ENCODE data around the gene RAB28.

The RAB28 gene

GRCh38 chr4:13504374-13504773 lies 20.2 kb upstream of the RAB28 start:
- DNase-seq, result no peak

DNA sequence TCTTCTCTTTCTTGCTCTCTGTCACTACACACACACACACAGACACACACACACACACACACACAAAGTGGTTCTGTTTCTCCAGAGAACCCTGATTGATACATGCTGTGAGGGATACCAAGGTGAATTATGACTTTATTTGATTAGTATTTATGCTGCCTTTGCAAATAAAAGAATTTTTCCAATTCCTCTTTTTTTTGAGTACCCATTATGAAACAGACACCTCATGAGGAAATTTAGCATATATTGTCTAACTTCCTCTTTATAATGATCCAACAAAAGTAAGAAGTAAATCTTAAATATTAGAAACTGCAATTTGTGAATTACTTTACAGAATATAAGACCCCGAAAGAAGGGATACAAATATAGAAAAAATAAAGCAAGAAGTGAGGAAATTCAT lies 14.3 kb upstream of the RAB28 start:
- no peak for DNase-seq

DNA sequence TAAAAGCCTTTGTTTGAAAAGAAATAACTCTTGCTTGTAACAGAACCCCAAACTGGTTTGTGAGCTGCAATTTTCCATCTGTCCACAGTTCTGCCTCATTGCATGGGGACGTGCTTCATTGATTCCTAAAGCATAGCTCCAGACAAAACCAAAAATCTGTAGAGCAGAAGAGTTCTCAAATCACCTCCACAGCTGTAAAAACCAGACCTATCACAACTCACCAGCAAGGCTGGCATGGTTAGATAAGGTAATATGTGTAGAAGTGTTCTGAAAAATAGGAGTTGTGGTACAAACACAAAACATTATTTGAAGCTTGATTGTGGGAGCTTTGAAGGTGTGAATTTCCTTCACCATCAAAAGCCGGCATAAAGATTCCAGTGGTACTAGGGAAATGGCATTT lies 12.5 kb upstream of the RAB28 start:
- DNase-seq, result no peak

GRCh38 chr4:13495753-13496152 lies 11.6 kb upstream of the RAB28 start:
- no peak for DNase-seq

DNA sequence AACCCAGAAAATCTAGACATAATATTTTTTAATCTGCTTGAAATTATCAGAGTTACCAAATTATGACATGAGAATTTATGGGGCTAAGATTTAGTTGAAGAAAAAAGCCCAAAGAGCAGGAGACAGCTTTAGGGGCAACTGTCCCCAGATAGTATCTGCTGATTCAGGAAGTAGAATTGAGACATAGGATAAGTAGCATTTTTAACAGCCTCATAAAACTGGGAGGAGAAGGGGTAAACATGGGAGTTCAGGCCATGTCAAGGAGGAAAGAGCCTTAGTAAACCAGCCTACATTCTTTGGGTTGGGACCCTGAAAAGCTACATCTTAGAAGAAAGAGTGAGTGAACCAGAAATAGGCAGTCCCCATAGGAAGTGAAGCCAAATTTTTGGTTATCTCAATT lies 9.7 kb upstream of the RAB28 start:
- no peak for DNase-seq

DNA sequence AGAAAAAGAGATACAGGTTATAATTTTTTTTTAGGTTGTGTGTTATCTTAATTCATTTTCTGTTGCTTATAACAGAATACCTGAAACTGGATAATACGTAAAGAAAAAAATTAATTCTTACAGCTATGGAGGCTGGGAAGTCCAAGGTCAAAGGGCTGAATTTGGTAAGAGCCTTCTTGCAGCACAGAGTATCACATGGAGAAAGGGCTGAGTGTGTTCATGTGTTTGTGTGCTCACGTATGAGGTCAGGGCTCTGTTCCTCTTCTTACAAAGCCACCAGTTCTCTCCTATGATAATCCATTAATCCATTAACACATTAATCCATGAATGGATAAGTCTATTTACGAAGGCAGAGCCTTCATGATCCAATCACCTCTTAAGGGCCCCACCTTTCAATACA lies 8.6 kb upstream of the RAB28 start:
- no peak for DNase-seq

DNA sequence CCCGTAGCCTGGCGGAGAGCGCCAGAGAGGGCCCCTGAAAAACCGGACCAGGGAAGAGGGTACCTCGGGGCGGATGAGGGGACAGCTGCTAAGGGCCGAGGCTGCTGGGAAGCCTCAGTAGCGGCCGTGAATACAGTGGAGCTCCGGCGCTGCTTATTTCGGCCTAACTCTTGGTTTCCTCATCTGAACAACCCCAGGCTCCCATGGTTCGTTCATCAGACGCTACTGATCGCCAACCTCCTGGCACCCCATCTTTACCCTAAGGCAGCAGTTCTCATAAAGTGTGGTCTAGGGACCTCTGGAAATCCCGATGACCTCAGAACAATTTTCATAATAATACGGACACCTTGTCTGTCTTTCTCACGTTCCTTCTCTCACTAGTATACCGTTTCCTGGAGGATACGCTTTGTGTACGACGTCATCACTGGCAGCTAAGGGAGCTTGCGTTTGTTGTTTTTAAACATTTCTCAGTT lies 645 bp upstream of the RAB28 start:
- DNase-seq, result peak; percentile 60

- no peak for DNase-seq
Observed at GRCh38 chr4:13483768-13484121, 395 bp downstream of the RAB28 start.

DNA sequence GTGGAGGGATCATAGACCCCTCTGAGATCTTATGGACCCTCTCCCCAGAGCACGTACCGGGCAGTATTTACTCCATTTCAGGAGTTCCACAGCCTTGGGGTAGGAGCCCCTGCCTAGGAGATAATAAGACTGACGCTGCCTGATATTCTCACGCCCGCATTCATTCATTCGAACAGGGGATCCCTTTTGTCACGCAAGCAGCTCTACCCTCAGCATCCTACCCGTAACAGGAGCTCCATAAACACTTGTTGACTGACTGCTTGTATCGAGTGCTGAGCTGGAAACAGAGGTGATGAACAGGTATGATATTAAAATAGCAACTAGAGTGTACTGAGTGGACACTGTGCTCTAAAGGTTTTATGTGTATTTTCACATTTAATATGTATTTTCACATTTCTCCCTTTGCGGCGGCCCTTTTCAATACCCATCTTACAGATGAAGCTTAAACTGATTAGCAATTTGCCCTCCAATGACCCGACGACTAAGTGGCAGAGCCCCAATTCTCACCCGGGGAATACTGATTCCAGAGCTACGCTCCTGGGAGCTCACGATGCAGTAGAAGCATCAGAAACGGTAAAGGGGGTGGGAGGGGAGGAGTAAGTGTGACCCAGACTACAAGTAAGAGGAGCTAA lies 888 bp downstream of the RAB28 start:
- DNase-seq, result peak; percentile 62

GRCh38 chr4:13481569-13481968 lies 2.6 kb downstream of the RAB28 start:
- DNase-seq, result no peak

DNA sequence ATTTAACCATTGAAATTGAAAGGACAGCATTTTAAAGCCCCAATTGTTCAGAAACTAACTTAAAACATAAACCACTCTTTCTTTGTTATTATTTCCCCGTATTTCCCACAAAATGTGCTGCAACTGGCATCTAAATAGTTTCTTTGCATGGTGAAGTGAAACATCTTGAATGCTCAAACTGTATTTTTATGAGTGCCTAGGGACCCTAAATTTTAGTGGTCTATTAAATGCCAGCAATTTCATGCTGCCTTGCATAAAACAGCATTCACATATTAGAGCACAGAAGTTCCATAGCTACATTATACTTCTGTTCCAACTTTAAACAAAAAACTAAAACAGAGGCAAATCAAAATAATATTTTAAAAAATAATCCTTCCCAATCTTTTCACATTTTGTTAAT lies 5.4 kb downstream of the RAB28 start:
- DNase-seq, result no peak

DNA sequence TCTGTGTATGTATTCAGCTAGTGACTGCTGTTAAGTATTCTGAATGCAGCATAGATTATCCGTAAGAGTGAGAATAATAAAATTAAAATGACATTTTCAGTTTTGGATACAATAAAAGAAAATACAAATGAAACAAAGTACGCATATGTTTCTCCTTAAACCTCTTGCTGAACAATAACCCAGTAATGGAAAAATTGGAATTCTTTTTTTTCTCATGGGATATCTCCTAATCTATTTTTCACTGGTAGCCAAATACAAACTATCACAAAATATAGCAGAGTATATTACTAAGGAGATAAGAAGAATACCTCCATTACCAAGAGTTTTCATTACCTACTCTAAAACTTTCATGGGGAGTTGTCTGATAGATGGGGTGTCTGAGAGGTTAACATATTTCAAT lies 6.0 kb downstream of the RAB28 start:
- DNase-seq, result no peak

DNA sequence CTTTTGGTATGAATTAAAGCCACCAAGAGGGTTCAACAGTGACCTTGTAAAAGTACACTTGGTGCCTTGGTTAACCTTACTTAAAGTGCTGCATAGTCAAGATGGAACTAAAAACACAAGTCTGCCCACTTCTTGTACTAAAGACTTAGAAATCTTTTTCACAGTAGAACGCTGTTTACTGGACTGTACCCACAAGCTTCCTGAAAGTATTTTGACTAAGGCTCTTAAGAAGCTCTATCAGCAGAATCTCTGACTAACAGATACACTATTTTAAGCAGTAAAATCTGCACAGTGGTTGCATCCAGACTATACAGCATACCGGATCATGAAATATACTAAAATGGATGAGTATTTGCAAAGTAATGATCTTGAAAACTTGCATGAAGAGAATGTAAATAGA lies 7.2 kb downstream of the RAB28 start:
- no peak for DNase-seq

DNA sequence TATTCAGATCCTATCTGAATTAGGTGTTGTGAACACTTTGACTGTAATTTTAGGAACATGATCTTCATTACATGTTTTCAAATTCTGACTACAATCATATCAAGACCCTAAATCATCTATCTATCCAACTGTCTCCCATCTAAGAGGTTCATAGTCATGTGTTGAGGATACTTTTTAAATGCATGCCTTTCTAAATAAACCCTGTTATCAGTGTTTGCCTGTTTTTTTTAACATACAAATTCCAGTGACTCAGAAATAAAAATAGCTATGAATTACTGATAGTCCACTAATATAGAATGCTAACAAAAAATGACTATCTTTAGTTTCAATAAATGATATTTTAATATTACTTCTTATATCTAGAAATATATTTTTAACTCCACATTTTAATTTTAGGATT lies 8.0 kb downstream of the RAB28 start:
- no peak for DNase-seq

GRCh38 chr4:13471400-13471799 lies 12.7 kb downstream of the RAB28 start:
- DNase-seq, result no peak

DNA sequence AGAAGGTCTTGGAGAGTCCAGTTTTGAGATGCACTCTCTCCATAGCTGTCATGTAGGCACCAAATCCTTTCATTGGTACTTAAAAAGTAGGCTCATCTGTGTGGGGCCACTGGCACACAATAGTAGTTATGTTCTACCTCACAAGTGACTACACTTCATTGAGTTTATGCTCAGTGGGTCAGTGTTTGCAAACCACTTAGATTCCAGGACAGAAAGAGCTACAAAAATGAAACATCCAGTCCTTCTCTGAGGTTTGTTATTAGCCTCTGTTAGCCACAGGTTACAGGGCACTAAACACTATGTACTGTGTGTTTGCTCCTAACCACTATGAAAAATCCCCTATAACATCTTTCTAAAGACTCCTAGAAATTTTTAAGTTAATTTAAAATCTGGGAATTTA lies 13.8 kb downstream of the RAB28 start:
- DNase-seq, result no peak

DNA sequence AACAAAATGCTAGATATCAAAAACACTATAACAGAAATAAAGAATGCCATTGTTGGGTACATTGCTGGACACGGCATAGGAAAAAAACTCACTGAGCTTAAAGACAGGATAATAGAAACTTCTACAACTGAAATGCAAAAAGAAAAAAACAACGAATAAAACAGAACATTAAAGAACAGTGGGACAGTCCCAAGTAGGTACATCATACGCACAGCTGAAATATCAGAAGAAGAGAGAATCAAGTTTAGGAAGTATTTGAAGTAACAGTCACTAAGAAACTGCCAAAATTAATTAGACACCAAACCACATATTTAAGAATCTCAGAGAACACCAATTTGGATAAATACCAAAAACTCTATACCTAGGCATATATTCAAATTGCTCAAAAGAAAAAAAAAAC lies 19.2 kb downstream of the RAB28 start:
- no peak for DNase-seq

- DNase-seq, result no peak
Observed at GRCh38 chr4:13464543-13464942, 19.6 kb downstream of the RAB28 start.

GRCh38 chr4:13461191-13461905 lies 22.8 kb downstream of the RAB28 start:
- DNase-seq, result no peak

DNA sequence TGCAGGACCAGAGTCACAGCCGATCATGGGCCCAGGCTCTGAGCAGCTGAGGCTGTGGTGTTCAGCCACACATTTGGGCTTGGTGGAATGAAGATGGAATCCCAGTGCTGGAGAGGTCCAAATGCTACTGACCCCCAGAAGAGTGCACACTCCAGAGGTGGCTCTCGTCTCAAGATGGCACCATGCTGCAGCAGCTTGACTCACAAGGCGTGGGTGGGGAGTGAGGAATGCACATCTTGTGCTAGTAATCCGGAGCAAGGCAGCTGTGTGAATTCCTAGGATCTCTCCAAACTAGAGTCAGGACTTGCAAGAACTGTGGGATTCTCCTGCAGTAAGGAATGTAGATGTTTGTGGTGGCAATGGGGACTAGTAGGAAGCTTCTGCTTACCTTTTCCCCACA lies 28.7 kb downstream of the RAB28 start:
- DNase-seq, result no peak

- DNase-seq, result no peak
Observed at GRCh38 chr4:13454786-13455185, 29.4 kb downstream of the RAB28 start.

- no peak for DNase-seq
Observed at GRCh38 chr4:13452927-13453579, 31.1 kb downstream of the RAB28 start.

GRCh38 chr4:13449590-13449989 lies 34.5 kb downstream of the RAB28 start:
- no peak for DNase-seq

Data from NCI-H526 treated with DMSO at 0.1 percent for 48 hours (cell line).